Spleen (tissue), 7 donors: Measurements from ENCODE around the gene PHF21B.

Experiments
- CTCF ChIP-seq, 11 experiments: fragments of 200-600 bp in 7 of 11; fragments of 450-650 bp in 4 of 11; sonication (generic) in 4 of 11; IDR thresholded peaks in 8 of 11; conservative IDR thresholded peaks in 3 of 11; 1 replicate in 7 of 11; 2 replicates in 4 of 11; pipeline versions ENCODE4 v1.4.0 to v1.8.0; 2016 to 2021; ENCODE audit warnings: antibody characterized with exemption in 11 of 11, inconsistent platforms in 4 of 11, mild to moderate bottlenecking in 1 of 11
- POLR2A ChIP-seq, 3 donors: fragments of 450-650 bp; IDR thresholded peaks; one replicate each; pipeline ENCODE4 v1.5.1; 2017; ENCODE audit warnings: antibody characterized with exemption in 3 of 3, mild to moderate bottlenecking in 1 of 3
- POLR2AphosphoS5 ChIP-seq, 3 donors: sonication (generic); formaldehyde crosslinking; IDR thresholded peaks; one replicate each; pipeline ENCODE4 v1.5.1; 2017; ENCODE audit warnings: antibody characterized with exemption in 3 of 3
- donor health status: DM: no; HTN: no; CAD: no; lungs with moderate emphysema.
- donor health status: DM: no; HTN: no; CAD: no.
- donor health status: DM: no; HTN: no; CAD: no.

DNA sequence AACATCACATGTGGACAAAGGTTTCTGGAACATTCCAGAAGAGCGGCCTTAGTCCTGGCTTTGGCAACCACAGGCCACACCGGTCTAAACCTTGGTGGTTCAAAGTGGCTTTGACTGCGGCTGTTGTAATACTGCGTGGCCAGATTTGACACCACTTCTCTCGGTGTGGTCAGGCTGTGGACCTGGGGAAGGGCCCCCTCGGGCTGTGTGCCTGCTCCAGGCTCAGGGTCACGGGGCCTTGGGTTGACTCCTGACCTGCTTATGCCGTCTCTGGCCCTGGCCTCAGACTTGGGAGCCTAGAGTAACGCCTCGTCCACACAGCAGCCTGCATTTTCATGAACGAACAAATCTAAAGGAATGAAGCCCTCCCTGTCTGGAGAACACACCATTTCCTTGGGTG, 118.0 kb downstream of the PHF21B start:
- TF ChIP-seq POLR2A (IDR thresholded peaks at IDR 0.05) (no peak), CTCF (IDR thresholded peaks at IDR 0.05 in 8 of 11, conservative IDR thresholded peaks at IDR 0.05 in 3 of 11) (no peak), POLR2AphosphoS5 (IDR thresholded peaks at IDR 0.05) (no peak)
